Measurements from ENCODE around the gene SNX9.

- no peak for TF ChIP-seq JUN (IDR thresholded peaks at IDR 0.05)
- TF ChIP-seq RCOR1 (IDR thresholded peaks at IDR 0.05; ENCODE audit: low read depth, low read length), result no peak
- no peak for TF ChIP-seq RNF2 (IDR thresholded peaks at IDR 0.05; ENCODE audit: borderline replicate concordance, low read depth)
- no peak for TF ChIP-seq SMC3 (IDR thresholded peaks at IDR 0.05)
- TF ChIP-seq CTCF (IDR thresholded peaks at IDR 0.05), result no peak
- no peak for TF ChIP-seq CHD4 (IDR thresholded peaks at IDR 0.05; ENCODE audit: borderline replicate concordance)
- no peak for TF ChIP-seq RAD21 (conservative IDR thresholded peaks at IDR 0.05 in 1 of 2, IDR thresholded peaks at IDR 0.05 in 1 of 2)
- no peak for TF ChIP-seq BCL3 (IDR thresholded peaks at IDR 0.05)
- no peak for TF ChIP-seq PHF8 (IDR thresholded peaks at IDR 0.05; ENCODE audit: borderline replicate concordance, low read depth)
- TF ChIP-seq MAZ (IDR thresholded peaks at IDR 0.05; ENCODE audit: borderline replicate concordance, low read depth, low read length), result no peak
- TF ChIP-seq REST (IDR thresholded peaks at IDR 0.05), result no peak
- no peak for TF ChIP-seq ZC3H11A (IDR thresholded peaks at IDR 0.05)
These were observed 19.2 kb downstream of the SNX9 start for GRCh38 chr6:157842212-157842611.

Measured in A549 (cell line).